K562 (cell line): Measurements from ENCODE around the gene ZNF500. TPM values are rescaled to one million over a fixed set of nuclear protein-coding genes. Genes with fewer than 3 reads are reported as not detected.

Source experiments
- BMI1 ChIP-seq: fragments of 150-350 bp; IDR thresholded peaks from 2 replicates; pipeline ENCODE4 v1.6.1; 2014; ENCODE audit warnings: low read length
- FIP1L1 ChIP-seq: fragments of 200-400 bp; formaldehyde crosslinking; IDR thresholded peaks from 2 replicates; pipeline ENCODE4 v1.6.1; 2018; ENCODE audit warnings: mild to moderate bottlenecking, low read depth, low read length; ENCODE audit not compliant: poor library complexity, severe bottlenecking
- HBP1 ChIP-seq: fragments of 450-650 bp; formaldehyde crosslinking; IDR thresholded peaks from 2 replicates; pipeline ENCODE4 v1.4.0; 2022; ENCODE audit warnings: missing genetic modification characterization
- HNRNPUL1 ChIP-seq: fragments of 200-400 bp; formaldehyde crosslinking; IDR thresholded peaks from 2 replicates; pipeline ENCODE4 v1.6.1; 2017; ENCODE audit warnings: low read length
- NCOA4 ChIP-seq: fragments of 450-650 bp; IDR thresholded peaks from 2 replicates; pipeline ENCODE4 v1.6.1; 2018; ENCODE audit warnings: mild to moderate bottlenecking; ENCODE audit not compliant: partially characterized antibody
- PHB2 ChIP-seq: fragments of 450-650 bp; IDR thresholded peaks from 2 replicates; pipeline ENCODE4 v1.6.1; 2017; ENCODE audit warnings: low read depth
- POLR2H ChIP-seq: IDR thresholded peaks from 2 replicates; pipeline ENCODE4 v1.6.1; 2016; ENCODE audit warnings: missing genetic modification characterization, low read depth, mild to moderate bottlenecking, control low read depth, missing compliant biosample characterization, moderate library complexity
- RFX5 ChIP-seq: IDR thresholded peaks from 2 replicates; pipeline ENCODE4 v1.6.1; 2011; ENCODE audit warnings: low read depth, mild to moderate bottlenecking, improper control_type of control experiment, low read length
- TOE1 ChIP-seq, 2 experiments: fragments of 450-650 bp in 1 of 2; sonication (generic) in 1 of 2; formaldehyde crosslinking in 1 of 2; IDR thresholded peaks; 2 replicates each; pipeline versions ENCODE4 v1.7.1 to v1.8.0; 2016 to 2022; ENCODE audit warnings: borderline replicate concordance in 2 of 2, mild to moderate bottlenecking in 2 of 2, antibody characterized with exemption in 1 of 2, inconsistent platforms in 1 of 2, low read depth in 1 of 2, missing genetic modification reagents in 1 of 2, moderate library complexity in 1 of 2
- ZBTB17 ChIP-seq: fragments of 450-650 bp; formaldehyde crosslinking; IDR thresholded peaks from 2 replicates; pipeline ENCODE4 v1.4.0; 2020; ENCODE audit warnings: mild to moderate bottlenecking
- ZNF408 ChIP-seq: fragments of 250-450 bp; sonication (Bioruptor Pico); IDR thresholded peaks from 2 replicates; pipeline ENCODE4 v1.4.0; 2020; ENCODE audit warnings: low read depth, mild to moderate bottlenecking, moderate library complexity
- ZNF655 ChIP-seq: fragments of 250-450 bp; sonication (Bioruptor Pico); IDR thresholded peaks from 2 replicates; pipeline ENCODE4 v1.5.0; 2021
- polyA plus RNA-seq, 8 experiments: library from polyadenylated mRNA; depleted of rRNA in 4 of 8; stranded (reverse) in 5 of 8; unstranded in 3 of 8; fragments of >200 nt; fragmentation: Nextera tagmentation in 2 of 8; fragmentation: Illumina TruSeq in 1 of 8; extraction: Ambion mirVana in 2 of 8; extraction: Trizol in 1 of 8; gene quantifications; 2 replicates each; pipeline versions ENCODE4 v1.2.1 to v1.2.3, GENCODE V29; 2011 to 2014; ENCODE audit warnings: inconsistent platforms in 1 of 8, missing spikeins in 1 of 8
- total RNA-seq, 7 experiments: library from RNA; depleted of rRNA in 6 of 7; stranded (reverse); fragments of >200 nt in 6 of 7; fragmentation: Illumina TruSeq in 2 of 7; extraction: Trizol in 2 of 7; gene quantifications; 2 replicates each; pipeline versions ENCODE4 v1.2.1 to v1.2.3, GENCODE V29; 2011 to 2021; ENCODE audit warnings: low replicate concordance in 1 of 7
- TF ChIP-seq, protein P1 (sequence below), 2 experiments: fragments of 450-650 bp; IDR thresholded peaks; 2 replicates each; pipeline ENCODE4 v1.6.1; 2016; ENCODE audit warnings: mild to moderate bottlenecking in 2 of 2, borderline replicate concordance in 1 of 2, low read depth in 1 of 2, moderate library complexity in 1 of 2
- TF ChIP-seq, protein P2 (sequence below): sonication (generic); formaldehyde crosslinking; IDR thresholded peaks from 2 replicates; pipeline ENCODE4 v1.8.0; 2023; ENCODE audit warnings: mild to moderate bottlenecking, missing genetic modification reagents

ZNF500 gene
- total and polyA plus RNA-seq, 9 of the 15 experiments (the other 6 are each of a cell fraction or from before 2014, with no cell fraction given), result 0.80 to 20.8 (median 5.3) TPM

- TF ChIP-seq, protein P1, sequence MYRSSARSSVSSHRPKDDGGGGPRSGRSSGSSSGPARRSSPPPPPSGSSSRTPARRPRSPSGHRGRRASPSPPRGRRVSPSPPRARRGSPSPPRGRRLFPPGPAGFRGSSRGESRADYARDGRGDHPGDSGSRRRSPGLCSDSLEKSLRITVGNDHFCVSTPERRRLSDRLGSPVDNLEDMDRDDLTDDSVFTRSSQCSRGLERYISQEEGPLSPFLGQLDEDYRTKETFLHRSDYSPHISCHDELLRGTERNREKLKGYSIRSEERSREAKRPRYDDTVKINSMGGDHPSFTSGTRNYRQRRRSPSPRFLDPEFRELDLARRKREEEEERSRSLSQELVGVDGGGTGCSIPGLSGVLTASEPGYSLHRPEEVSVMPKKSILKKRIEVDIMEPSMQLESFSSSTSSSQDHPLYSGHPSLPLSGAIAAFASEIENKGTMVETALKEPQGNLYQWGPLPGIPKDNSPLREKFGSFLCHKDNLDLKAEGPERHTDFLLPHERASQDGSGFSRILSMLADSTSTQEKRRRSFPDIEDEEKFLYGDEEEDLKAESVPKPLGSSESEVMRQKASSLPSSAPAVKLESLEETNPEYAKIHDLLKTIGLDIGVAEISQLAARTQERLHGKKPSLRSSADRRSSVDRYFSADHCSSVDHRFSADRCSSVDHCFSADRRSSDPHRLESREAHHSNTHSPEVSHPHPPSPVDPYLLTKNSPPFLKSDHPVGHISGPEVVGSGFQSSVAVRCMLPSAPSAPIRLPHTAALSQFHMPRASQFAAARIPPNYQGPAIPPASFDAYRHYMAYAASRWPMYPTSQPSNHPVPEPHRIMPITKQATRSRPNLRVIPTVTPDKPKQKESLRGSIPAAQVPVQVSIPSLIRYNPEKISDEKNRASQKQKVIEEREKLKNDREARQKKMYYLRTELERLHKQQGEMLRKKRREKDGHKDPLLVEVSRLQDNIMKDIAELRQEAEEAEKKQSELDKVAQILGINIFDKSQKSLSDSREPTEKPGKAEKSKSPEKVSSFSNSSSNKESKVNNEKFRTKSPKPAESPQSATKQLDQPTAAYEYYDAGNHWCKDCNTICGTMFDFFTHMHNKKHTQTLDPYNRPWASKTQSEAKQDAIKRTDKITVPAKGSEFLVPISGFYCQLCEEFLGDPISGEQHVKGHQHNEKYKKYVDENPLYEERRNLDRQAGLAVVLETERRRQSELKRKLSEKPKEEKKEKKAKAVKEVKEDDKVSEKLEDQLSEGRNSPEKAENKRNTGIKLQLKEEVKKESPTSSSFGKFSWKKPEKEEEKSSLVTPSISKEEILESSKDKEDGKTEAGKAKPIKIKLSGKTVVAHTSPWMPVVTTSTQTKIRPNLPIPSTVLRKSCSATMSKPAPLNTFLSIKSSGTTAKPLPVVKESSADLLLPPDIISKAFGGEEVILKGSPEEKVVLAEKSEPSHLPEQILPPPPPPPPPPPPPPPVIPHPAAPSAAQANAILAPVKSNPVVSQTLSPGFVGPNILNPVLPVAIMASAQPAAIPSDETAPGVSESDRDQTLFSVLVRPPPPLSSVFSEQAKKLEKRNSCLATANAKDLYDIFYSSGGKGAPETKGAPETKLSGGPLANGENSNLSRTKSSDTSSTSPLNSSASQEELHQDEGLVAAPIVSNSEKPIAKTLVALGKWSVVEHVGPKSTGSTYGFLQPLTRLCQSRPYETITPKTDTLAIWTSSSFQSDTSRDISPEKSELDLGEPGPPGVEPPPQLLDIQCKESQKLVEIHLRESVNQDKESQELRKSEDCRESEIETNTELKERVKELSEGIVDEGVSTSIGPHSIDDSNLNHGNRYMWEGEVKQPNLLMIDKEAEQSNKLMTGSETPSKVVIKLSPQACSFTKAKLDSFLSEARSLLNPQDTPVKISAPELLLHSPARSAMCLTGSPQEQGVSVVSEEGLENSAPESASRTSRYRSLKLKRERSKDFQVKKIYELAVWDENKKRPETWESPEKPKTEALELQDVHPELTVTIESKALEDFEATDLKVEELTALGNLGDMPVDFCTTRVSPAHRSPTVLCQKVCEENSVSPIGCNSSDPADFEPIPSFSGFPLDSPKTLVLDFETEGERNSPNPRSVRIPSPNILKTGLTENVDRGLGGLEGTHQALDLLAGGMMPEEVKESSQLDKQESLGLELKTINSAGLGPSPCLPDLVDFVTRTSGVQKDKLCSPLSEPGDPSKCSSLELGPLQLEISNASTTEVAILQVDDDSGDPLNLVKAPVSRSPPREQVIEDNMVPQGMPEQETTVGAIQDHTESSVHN (IDR thresholded peaks at IDR 0.05; ENCODE audit: borderline replicate concordance in 1 of 2, low read depth in 1 of 2), result no peak
- no peak for TF ChIP-seq ZNF408 (CRISPR knock-in tag)
- TF ChIP-seq, protein P2, sequence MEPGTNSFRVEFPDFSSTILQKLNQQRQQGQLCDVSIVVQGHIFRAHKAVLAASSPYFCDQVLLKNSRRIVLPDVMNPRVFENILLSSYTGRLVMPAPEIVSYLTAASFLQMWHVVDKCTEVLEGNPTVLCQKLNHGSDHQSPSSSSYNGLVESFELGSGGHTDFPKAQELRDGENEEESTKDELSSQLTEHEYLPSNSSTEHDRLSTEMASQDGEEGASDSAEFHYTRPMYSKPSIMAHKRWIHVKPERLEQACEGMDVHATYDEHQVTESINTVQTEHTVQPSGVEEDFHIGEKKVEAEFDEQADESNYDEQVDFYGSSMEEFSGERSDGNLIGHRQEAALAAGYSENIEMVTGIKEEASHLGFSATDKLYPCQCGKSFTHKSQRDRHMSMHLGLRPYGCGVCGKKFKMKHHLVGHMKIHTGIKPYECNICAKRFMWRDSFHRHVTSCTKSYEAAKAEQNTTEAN (CRISPR knock-in tag), result no peak
- no peak for TF ChIP-seq HNRNPUL1
- no peak for TF ChIP-seq HBP1 (CRISPR knock-in tag)
- peak; percentile 40 for TF ChIP-seq FIP1L1
- TF ChIP-seq NCOA4, result no peak
- TF ChIP-seq PHB2, result no peak
- TF ChIP-seq TOE1 (IDR thresholded peaks at IDR 0.05; ENCODE audit: borderline replicate concordance), result no peak
- TF ChIP-seq TOE1 (CRISPR knock-in tag; IDR thresholded peaks at IDR 0.05; ENCODE audit: borderline replicate concordance, low read depth), result no peak
- TF ChIP-seq BMI1, result no peak
- TF ChIP-seq ZNF655 (CRISPR knock-in tag), result no peak
- 0 out of 2 replicates have a peak, but pooled peaks have one; percentile 11 for TF ChIP-seq ZBTB17 (CRISPR knock-in tag)
- TF ChIP-seq RFX5, result no peak
- TF ChIP-seq POLR2H (tag), result no peak
Measured at GRCh38 chr16:4734063-4734729, 32.8 kb downstream of the ZNF500 start, which contains the start of the genes ANKS3 and DNAAF8 (continued).
